Activated T-cell treated with anti-CD3 and anti-CD28 coated beads, Interleukin-2, amount 50 U/mL, for 24 hours (primary cell): ENCODE measurements around the gene PTGR1.
"Not testable (repeated sequence)": the region's sequence is repeated elsewhere in the genome, so short reads cannot be mapped to it uniquely, and the experiment has no call there.

Source experiments
- DNase-seq: peaks from one replicate; pipeline ENCODE4 v3.0.0-alpha.2; 2020
- H3K27ac Mint-ChIP-seq: 2 replicates; pipeline ENCODE4 v1.8.0; 2020; ENCODE audit warnings: mild to moderate bottlenecking, mixed read lengths
- H3K27me3 Mint-ChIP-seq: 2 replicates; pipeline ENCODE4 v1.8.0; 2020; ENCODE audit warnings: mixed read lengths
- H3K36me3 Mint-ChIP-seq: 2 replicates; pipeline ENCODE4 v1.8.0; 2020; ENCODE audit warnings: low read depth, mixed read lengths
- H3K4me1 Mint-ChIP-seq: 2 replicates; pipeline ENCODE4 v1.8.0; 2020; ENCODE audit warnings: low read depth, mixed read lengths
- H3K4me3 Mint-ChIP-seq: 2 replicates; pipeline ENCODE4 v1.8.0; 2020; ENCODE audit warnings: mild to moderate bottlenecking, moderate library complexity, mixed read lengths
- H3K9me3 Mint-ChIP-seq: 2 replicates; pipeline ENCODE4 v1.8.0; 2020; ENCODE audit warnings: mixed read lengths

Gene PTGR1

GRCh38 chr9:111630182-111630963 lies 30.9 kb upstream of the PTGR1 start:
- Mint-ChIP-seq H3K27me3 (no peaks in the 10 kb centered on the region), H3K4me3 (peak overlapping the region; percentile 87), H3K4me1 (peaks cover 40% of the 10 kb centered on the region), H3K9me3 (no peaks in the 10 kb centered on the region), H3K27ac (peak overlapping the region; percentile 90), H3K36me3 (peaks cover 32% of the 10 kb centered on the region)
- DNase-seq, result no peak

GRCh38 chr9:111628411-111628810 lies 29.0 kb upstream of the PTGR1 start:
- Mint-ChIP-seq H3K27ac (no peak overlapping the region), H3K9me3 (no peaks in the 10 kb centered on the region), H3K4me3 (no peak overlapping the region), H3K4me1 (peaks cover 20% of the 10 kb centered on the region), H3K36me3 (peaks cover 19% of the 10 kb centered on the region), H3K27me3 (peaks cover 1% of the 10 kb centered on the region)
- no peak for DNase-seq

DNA sequence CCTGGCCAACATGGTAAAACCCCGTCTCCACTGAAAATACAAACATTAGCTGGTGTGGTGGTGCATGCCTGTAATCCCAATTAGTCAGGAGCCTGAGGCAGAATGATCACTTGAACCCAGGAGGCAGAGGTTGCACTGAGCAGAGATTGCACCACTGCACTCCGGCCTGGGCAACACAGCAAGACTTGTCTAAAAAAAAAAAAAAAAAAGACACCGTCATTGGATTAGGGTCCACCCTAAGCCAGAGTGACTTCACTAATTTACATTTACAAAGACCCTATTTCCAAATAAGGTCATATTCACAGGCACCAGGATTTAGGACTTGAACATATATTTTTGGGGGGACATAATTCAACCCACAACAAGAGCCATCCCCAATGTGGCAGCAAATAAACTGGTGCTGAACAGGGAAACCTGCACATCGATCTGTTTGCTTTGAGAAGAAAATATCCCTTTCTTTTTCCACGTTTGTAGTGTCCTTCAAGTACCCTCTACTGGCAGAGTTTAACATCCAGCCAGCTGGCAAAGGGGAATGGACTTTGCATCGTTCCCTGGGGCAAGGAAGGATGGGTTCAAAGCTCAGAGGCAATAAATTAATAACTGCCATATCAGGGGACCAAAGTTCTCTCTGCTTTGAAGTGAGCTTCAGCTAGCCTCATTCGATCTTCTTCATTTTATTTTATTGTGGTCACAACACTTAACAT lies 28.0 kb upstream of the PTGR1 start:
- no peaks in the 10 kb centered on the region for H3K9me3 Mint-ChIP-seq
- H3K27me3 Mint-ChIP-seq, result peaks cover 10% of the 10 kb centered on the region
- no peak for DNase-seq
- peaks cover 9% of the 10 kb centered on the region for H3K36me3 Mint-ChIP-seq
- no peak overlapping the region for H3K4me3 Mint-ChIP-seq
- H3K27ac Mint-ChIP-seq, result no peak overlapping the region
- peaks cover 10% of the 10 kb centered on the region for H3K4me1 Mint-ChIP-seq

- Mint-ChIP-seq H3K4me3 (no peak overlapping the region), H3K27ac (no peak overlapping the region), H3K36me3 (no peaks in the 10 kb centered on the region), H3K9me3 (no peaks in the 10 kb centered on the region), H3K27me3 (peaks cover 19% of the 10 kb centered on the region), H3K4me1 (no peaks in the 10 kb centered on the region)
- no peak for DNase-seq
Observed at GRCh38 chr9:111622626-111623025, 23.2 kb upstream of the PTGR1 start.

DNA sequence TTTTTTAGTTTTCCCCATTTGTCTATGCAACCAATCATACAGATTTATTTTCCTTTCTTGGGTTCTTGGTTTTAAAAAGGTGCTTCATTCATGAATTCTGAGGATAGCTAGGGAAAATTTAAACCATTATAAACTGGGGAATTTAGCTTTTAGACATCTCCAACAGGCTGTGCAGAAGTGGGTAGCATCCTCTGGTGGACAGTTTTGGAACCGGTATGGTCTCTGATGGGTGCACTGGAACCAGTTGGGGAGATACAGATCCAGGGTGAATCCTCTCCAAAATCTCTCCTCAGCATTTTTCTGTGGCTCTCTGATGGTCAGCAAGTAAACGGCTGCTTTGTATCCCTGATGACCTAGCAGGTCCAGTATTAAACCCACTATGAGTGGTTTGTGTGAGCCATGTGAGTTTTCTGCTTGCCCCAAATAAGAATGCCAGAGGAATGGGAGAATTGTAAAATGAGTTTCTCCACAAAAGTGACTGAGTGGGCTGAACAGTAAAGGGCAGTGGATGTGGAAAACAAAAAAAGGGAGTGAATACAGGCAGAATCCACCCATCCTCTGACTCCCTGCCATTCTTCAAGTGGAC lies 22.5 kb upstream of the PTGR1 start:
- DNase-seq, result no peak
- Mint-ChIP-seq H3K9me3 (no peaks in the 10 kb centered on the region), H3K4me1 (no peaks in the 10 kb centered on the region), H3K27ac (no peak overlapping the region), H3K36me3 (no peaks in the 10 kb centered on the region), H3K4me3 (no peak overlapping the region), H3K27me3 (peaks cover 19% of the 10 kb centered on the region)

GRCh38 chr9:111617349-111617748 lies 17.9 kb upstream of the PTGR1 start:
- not testable (repeated sequence) for H3K36me3 Mint-ChIP-seq, DNase-seq, H3K4me3 Mint-ChIP-seq, H3K4me1 Mint-ChIP-seq, H3K27ac Mint-ChIP-seq, H3K9me3 Mint-ChIP-seq
- peaks cover 20% of the 10 kb centered on the region for H3K27me3 Mint-ChIP-seq

DNA sequence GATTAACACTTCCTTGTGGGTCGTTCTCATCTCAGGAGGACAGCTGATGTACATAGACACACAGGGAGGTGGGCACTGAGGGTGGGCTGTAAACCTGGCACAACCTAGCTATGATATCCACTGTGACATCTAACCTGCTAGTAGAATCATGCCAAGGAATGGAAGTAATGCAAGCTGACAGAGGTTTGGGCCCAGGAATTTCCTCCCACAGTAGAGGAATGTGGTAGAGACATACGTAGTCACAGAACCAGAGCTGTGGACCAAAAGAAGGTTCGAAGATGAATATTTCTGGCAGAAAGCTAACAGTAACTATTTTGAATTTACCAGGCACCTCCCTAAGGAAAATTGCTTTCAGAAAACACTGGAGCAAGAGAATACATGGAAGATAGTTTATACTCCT lies 16.5 kb upstream of the PTGR1 start:
- H3K4me3 Mint-ChIP-seq, result no peak overlapping the region

GRCh38 chr9:111613436-111614040 lies 14.1 kb upstream of the PTGR1 start:
- H3K9me3 Mint-ChIP-seq, result no peaks in the 10 kb centered on the region
- no peak for DNase-seq
- no peak overlapping the region for H3K27ac Mint-ChIP-seq
- peaks cover 25% of the 10 kb centered on the region for H3K27me3 Mint-ChIP-seq
- H3K4me1 Mint-ChIP-seq, result no peaks in the 10 kb centered on the region
- H3K4me3 Mint-ChIP-seq, result no peak overlapping the region
- H3K36me3 Mint-ChIP-seq, result no peaks in the 10 kb centered on the region

More for the DNA sequence above, 16.5 kb upstream of the PTGR1 start:
- Mint-ChIP-seq H3K9me3 (no peaks in the 10 kb centered on the region), H3K36me3 (no peaks in the 10 kb centered on the region), H3K4me1 (no peaks in the 10 kb centered on the region), H3K27ac (no peak overlapping the region), H3K27me3 (peaks cover 15% of the 10 kb centered on the region)
- DNase-seq, result no peak

DNA sequence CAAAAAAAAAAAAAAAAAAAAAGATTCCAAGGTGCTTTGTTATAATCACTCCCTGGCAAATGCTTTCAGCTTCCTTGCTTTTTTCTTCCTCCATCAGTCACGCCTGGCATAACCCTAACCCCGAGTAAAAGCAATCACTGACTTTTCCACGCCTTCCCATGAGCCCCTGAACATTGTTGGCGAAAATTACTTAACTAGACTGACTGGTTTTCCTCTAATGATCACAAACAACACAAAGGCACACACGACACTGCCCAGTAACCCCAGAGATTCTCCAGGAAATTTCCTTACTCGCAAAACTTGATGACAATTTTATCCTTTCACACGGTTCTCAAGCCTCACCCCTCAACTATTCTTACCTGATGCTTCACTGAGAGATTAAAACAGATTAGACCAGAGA lies 11.4 kb upstream of the PTGR1 start:
- Mint-ChIP-seq H3K4me3 (no peak overlapping the region), H3K9me3 (no peaks in the 10 kb centered on the region), H3K36me3 (no peaks in the 10 kb centered on the region), H3K27me3 (peaks cover 25% of the 10 kb centered on the region), H3K27ac (no peak overlapping the region), H3K4me1 (no peaks in the 10 kb centered on the region)
- no peak for DNase-seq

DNA sequence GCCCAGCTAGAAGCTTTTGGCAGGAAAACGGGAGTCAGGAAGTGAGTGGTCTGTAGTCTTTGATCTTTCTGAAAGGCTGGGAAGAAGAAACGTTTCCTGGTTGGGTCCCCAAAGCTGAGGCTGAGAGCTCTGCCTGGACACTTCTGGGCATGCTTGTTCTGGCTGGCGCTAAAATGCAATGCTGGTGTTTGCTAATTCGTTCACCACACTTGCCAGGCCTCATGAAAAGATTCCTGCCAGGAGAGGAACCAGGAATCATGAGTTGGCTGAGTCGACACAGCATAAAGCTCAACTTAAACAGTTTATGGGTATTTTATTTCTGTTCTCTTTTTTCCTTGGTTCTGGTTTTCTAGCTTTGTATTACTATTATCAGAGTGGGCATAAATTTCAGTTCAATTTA lies 10.7 kb upstream of the PTGR1 start:
- H3K4me3 Mint-ChIP-seq, result no peak overlapping the region
- H3K27ac Mint-ChIP-seq, result no peak overlapping the region
- no peaks in the 10 kb centered on the region for H3K9me3 Mint-ChIP-seq
- no peak for DNase-seq
- H3K4me1 Mint-ChIP-seq, result no peaks in the 10 kb centered on the region
- no peaks in the 10 kb centered on the region for H3K36me3 Mint-ChIP-seq
- peaks cover 25% of the 10 kb centered on the region for H3K27me3 Mint-ChIP-seq

DNA sequence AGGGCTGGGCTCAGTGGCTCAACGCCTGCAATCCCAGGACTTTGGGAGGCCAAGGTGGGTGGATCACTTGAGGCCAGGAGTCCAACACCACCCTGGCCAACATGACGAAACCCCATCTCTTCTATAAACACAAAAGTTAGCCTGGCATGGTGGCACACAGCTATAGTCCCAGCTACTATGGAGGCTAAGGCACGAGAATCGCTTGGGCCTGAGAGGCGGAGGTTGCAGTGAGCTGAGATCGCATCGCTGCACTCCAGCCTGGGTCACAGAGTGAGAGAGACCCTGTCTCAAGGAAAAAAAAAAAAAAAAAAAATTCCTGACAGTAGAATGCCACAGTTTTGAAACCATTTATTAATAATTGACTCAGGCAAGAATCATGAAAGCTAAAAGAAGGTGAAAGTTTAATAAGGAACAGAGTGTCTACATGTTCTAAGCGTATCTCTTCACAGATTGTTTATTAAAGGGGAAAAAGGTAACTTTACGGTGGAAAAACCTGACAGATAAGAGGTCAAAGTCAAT lies 5.7 kb upstream of the PTGR1 start:
- Mint-ChIP-seq H3K4me3 (no peak overlapping the region), H3K36me3 (no peaks in the 10 kb centered on the region), H3K27me3 (peaks cover 18% of the 10 kb centered on the region)

GRCh38 chr9:111604054-111604615 lies 4.7 kb upstream of the PTGR1 start:
- H3K27ac Mint-ChIP-seq, result no peak overlapping the region
- H3K4me3 Mint-ChIP-seq, result no peak overlapping the region
- peaks cover 24% of the 10 kb centered on the region for H3K27me3 Mint-ChIP-seq
- peaks cover 5% of the 10 kb centered on the region for H3K4me1 Mint-ChIP-seq
- no peaks in the 10 kb centered on the region for H3K36me3 Mint-ChIP-seq
- H3K9me3 Mint-ChIP-seq, result no peaks in the 10 kb centered on the region
- no peak for DNase-seq

More for the DNA sequence above, 5.7 kb upstream of the PTGR1 start:
- Mint-ChIP-seq H3K4me1 (no peaks in the 10 kb centered on the region), H3K27ac (no peak overlapping the region), H3K9me3 (no peaks in the 10 kb centered on the region)
- no peak for DNase-seq

DNA sequence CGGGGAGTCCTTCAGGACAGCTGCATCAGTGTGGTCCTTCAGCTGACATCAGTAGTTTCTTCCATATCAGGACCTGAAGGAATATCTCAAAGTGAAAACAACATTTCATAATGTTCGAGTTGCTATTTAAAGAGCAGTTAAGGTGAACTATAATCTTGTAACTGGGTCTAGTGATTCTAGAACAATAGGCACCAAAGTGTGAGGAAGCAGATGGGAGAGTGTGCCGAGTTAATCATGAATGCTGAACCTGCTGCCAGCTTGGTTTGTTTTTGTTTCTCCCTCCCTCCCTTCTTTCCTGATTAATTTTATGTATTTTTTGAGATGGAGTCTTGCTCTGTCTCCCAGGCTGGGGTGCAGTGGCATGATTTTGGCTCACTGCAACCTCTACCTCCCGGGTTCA lies 3.6 kb upstream of the PTGR1 start:
- H3K4me1 Mint-ChIP-seq, result peaks cover 13% of the 10 kb centered on the region
- no peak overlapping the region for H3K4me3 Mint-ChIP-seq
- H3K27me3 Mint-ChIP-seq, result peaks cover 26% of the 10 kb centered on the region

DNA sequence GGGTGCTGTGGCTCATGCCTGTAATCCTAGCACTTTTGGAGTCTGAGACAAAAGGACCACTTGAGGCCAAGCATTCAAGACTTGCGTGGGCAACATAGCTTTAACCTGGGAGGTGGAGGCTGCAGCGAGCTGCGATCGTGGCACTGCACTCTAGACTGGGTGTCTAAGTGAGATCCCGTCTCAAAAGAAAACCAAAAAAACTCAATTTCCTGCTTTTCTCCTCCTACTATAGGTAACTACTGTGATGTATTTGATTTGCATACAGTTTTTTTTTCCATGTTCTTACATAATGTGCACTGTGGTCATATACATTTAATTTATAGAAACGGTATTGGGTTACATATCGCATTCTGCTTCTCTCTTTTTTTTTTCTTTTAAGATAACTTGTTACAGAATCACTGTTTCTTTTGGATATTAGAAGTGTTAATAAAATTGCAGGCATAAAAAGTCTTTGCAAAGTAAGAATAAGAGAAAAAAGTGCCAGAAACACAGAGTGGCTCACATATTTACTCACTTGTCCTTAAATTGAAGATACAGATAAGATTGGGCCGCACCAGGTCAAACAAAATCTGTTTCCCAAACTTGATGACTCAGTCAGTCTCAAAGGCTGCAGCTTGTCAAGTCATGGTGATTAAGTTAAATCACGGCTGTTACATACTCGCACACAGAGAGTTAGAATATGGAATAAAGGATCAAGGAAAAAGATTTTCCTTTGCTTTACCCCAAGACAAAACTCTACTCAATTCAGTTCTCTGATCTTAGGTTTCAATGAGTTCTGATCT lies 2.0 kb upstream of the PTGR1 start:
- H3K4me3 Mint-ChIP-seq, result no peak overlapping the region
- peaks cover 20% of the 10 kb centered on the region for H3K4me1 Mint-ChIP-seq
- peaks cover 38% of the 10 kb centered on the region for H3K27me3 Mint-ChIP-seq
- DNase-seq, result no peak
- no peaks in the 10 kb centered on the region for H3K9me3 Mint-ChIP-seq
- H3K36me3 Mint-ChIP-seq, result no peaks in the 10 kb centered on the region
- no peak overlapping the region for H3K27ac Mint-ChIP-seq

More for the DNA sequence above, 3.6 kb upstream of the PTGR1 start:
- no peaks in the 10 kb centered on the region for H3K36me3 Mint-ChIP-seq
- no peaks in the 10 kb centered on the region for H3K9me3 Mint-ChIP-seq
- no peak for DNase-seq
- no peak overlapping the region for H3K27ac Mint-ChIP-seq
